ENCODE results near the gene EBF3.

EBF3 gene

DNA sequence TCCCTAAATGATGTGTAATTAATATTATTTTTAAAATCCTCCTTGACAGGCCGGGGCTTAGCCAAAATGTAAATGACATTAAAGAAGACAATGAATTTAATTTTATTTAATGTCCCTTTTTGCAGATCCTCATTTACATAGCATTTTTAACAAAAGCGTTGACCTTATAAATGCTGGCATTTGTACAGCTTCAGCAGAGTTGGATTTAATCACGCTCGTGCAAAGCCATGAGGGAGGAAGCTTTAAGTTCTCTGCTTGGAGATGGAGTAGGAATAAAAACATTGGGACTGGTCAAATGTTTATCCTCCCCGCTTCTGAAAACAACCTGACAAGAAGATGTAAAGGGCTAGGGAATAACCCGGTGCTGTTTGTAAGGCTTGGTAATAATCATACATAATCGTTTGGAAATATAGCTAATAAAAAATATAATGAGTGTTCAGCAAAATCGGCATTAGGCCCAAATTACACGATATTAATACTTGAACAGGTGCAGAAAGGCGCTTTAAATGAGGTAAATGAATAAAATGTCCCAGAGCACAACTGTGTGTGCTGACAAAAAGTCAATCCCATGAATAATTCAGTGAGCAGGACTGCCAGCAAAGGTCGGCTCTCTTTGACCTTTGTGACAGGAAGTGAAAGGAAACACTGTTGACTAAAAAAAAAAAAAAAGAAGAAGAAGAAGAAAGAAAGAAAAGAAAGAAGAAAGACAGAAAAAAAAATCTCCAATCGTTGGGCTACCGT lies 11.5 kb downstream of the EBF3 start:
- Histone ChIP-seq H3K9me3 (replicated peaks in 1 of 2; ENCODE audit: control insufficient read depth in 2 of 2, insufficient read depth in 1 of 2, low read depth in 1 of 2, low read length in 2 of 2) (no peaks in the 10 kb centered on the region), H3K4me3 (ENCODE audit: low read length in 2 of 2) (no peak overlapping the region), H2AK5ac (ENCODE audit: low read depth, low read length) (no peak overlapping the region), H2BK120ac (ENCODE audit: low read depth, low read length) (no peak overlapping the region), H3K4me2 (ENCODE audit: insufficient read depth, low read length, poor library complexity, severe bottlenecking) (no peak overlapping the region), H3K4ac (ENCODE audit: low read length) (no peak overlapping the region), H2AFZ (ENCODE audit: low read length) (peak overlapping the region; percentile 79), H2BK15ac (ENCODE audit: low read length) (no peak overlapping the region), H4K91ac (ENCODE audit: low read depth, low read length, poor library complexity) (no peak overlapping the region), H3K9ac (ENCODE audit: low read depth, low read length, poor library complexity) (no peak overlapping the region), H3K27ac (replicated peaks; ENCODE audit: low read length) (peak overlapping the region; percentile 21), H3K18ac (ENCODE audit: low read length) (no peak overlapping the region), H3K4me1 (ENCODE audit: control insufficient read depth in 2 of 2, insufficient read depth in 1 of 2, low read depth in 1 of 2, low read length in 2 of 2) (peaks cover 25 to 40% of the 10 kb centered on the region in 2 donors), H2BK12ac (ENCODE audit: low read length) (no peak overlapping the region), H4K8ac (ENCODE audit: low read depth, low read length) (no peak overlapping the region), H3K23ac (ENCODE audit: low read depth, low read length, poor library complexity) (no peak overlapping the region), H3K14ac (ENCODE audit: low read length) (no peak overlapping the region), H2BK5ac (ENCODE audit: low read length) (no peak overlapping the region), H3K79me1 (ENCODE audit: low read depth, low read length) (no peaks in the 10 kb centered on the region), H3K27me3 (ENCODE audit: control insufficient read depth in 3 of 3, insufficient read depth in 3 of 3, low read depth in 1 of 3, low read length in 3 of 3) (peaks cover 0 to 14% (median 10%) of the 10 kb centered on the region in 3 experiments), H3K36me3 (replicated peaks in 1 of 2; ENCODE audit: control insufficient read depth in 2 of 2, insufficient read depth in 2 of 2, low read length in 2 of 2) (no peaks in the 10 kb centered on the region)
- DNase-seq (ENCODE audit: low spot score), result peak; percentile 46
- WGBS, 2 donors (ENCODE audit: extremely low coverage in 2 of 2, insufficient read length in 2 of 2, insufficient replicate concordance in 1 of 2), result no CpG with 5 or more reads among the region's 13 CpGs

DNA sequence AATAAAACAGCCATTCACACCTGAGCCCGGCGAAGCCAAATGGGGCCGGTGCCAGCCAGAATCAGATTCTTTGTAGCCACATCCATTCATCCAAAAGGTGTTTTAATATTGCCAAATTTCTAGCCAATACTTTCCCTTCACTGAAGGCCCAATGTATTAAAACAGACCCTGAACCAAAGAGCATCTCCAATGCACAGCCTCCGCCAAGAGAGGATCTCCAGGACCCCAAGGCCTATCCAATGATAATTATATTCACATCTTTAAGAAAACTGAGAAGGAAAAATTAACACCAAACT lies 12.2 kb downstream of the EBF3 start:
- H3K4me1 ChIP-seq (ENCODE audit: control insufficient read depth in 2 of 2, insufficient read depth in 1 of 2, low read depth in 1 of 2, low read length in 2 of 2), result peaks cover 24 to 40% of the 10 kb centered on the region in 2 donors
- WGBS, 2 donors (ENCODE audit: extremely low coverage in 2 of 2, insufficient read length in 2 of 2, insufficient replicate concordance in 1 of 2), result no CpG with 5 or more reads among the region's 4 CpGs
- H3K9me3 ChIP-seq (replicated peaks in 1 of 2; ENCODE audit: control insufficient read depth in 2 of 2, insufficient read depth in 1 of 2, low read depth in 1 of 2, low read length in 2 of 2), result no peaks in the 10 kb centered on the region
- no peak overlapping the region for H3K23ac ChIP-seq (ENCODE audit: low read depth, low read length, poor library complexity)
- no peak overlapping the region for H3K4me2 ChIP-seq (ENCODE audit: insufficient read depth, low read length, poor library complexity, severe bottlenecking)
- H2AFZ ChIP-seq (ENCODE audit: low read length), result no peak overlapping the region
- H2AK5ac ChIP-seq (ENCODE audit: low read depth, low read length), result no peak overlapping the region
- H3K27me3 ChIP-seq (ENCODE audit: control insufficient read depth in 3 of 3, insufficient read depth in 3 of 3, low read depth in 1 of 3, low read length in 3 of 3), result peaks cover 0 to 8% (median 4%) of the 10 kb centered on the region in 3 experiments
- no peaks in the 10 kb centered on the region for H3K36me3 ChIP-seq (replicated peaks in 1 of 2; ENCODE audit: control insufficient read depth in 2 of 2, insufficient read depth in 2 of 2, low read length in 2 of 2)
- H2BK120ac ChIP-seq (ENCODE audit: low read depth, low read length), result no peak overlapping the region
- H3K79me1 ChIP-seq (ENCODE audit: low read depth, low read length), result no peaks in the 10 kb centered on the region
- peak overlapping the region; percentile 63 for H2BK15ac ChIP-seq (ENCODE audit: low read length)
- no peak overlapping the region for H4K91ac ChIP-seq (ENCODE audit: low read depth, low read length, poor library complexity)
- no peak overlapping the region for H2BK12ac ChIP-seq (ENCODE audit: low read length)
- no peak overlapping the region for H3K18ac ChIP-seq (ENCODE audit: low read length)
- no peak overlapping the region for H3K4ac ChIP-seq (ENCODE audit: low read length)
- no peak overlapping the region for H3K4me3 ChIP-seq (ENCODE audit: low read length in 2 of 2)
- H4K8ac ChIP-seq (ENCODE audit: low read depth, low read length), result no peak overlapping the region
- H2BK5ac ChIP-seq (ENCODE audit: low read length), result no peak overlapping the region
- no peak overlapping the region for H3K14ac ChIP-seq (ENCODE audit: low read length)
- no peak overlapping the region for H3K9ac ChIP-seq (ENCODE audit: low read depth, low read length, poor library complexity)
- DNase-seq (ENCODE audit: low spot score), result no peak
- H3K27ac ChIP-seq (replicated peaks; ENCODE audit: low read length), result no peak overlapping the region

DNA sequence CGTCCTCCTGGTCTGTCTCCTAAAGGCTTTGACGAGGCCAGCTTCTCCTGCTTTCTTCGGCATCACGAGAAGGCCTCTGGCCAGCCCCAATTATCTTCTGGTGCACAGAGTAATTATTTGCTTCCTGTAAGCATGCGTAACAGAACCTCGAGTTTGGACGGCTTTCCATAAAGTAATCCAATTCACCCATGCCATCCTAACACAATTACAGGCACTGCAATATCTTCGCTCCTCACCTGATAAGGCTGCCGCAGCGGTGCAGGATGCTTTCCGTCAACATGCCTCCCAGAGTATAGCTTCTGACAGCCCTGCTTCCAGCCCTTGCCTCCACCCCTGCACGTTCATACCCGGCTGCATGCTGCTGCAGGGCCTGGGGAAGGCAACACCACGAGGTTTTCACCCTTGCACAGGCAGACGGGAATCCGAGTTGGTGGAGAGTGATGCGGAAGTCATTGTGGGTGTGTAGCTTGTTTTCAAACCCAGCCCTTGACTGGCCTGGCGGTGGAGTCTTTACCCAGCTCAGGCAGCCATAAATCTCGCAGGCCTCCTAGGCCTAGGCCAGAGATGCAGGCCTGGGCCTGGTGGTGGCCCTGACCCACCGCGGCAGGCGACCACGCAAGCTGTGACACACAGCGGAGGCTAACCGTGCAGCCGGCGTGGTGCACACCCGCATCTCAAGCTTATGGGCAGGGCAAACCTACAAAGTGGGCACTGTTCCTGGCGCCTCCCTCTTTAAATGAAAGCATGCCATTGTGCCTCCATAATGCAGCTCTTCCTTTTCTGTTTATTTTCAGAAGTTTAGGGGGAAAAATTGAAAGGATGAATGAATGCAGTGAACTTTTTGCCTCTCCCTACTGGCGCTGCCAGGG lies 12.7 kb downstream of the EBF3 start:
- no peak overlapping the region for H3K4me3 ChIP-seq (ENCODE audit: low read length in 2 of 2)
- DNase-seq (ENCODE audit: low spot score), result no peak

DNA sequence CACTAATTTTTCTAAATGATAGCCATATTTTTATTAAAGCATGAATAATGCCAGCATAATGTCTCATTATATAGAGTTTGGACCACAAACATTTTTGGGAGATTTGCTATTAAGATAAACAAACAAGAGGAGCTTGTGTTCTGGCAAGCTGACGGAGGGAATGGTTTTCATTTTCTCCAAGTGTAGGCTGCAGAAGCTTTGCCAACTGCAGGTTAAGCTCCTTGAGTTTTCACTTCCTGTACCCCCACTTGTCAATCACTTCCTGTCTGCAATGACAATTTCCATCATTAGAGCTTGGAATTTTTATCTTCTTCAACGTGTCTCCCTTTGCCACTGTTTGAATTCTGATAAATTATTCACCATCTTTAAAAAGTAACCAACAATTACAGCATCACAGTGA lies 13.4 kb downstream of the EBF3 start:
- H3K27me3 ChIP-seq (ENCODE audit: control insufficient read depth in 3 of 3, insufficient read depth in 3 of 3, low read depth in 1 of 3, low read length in 3 of 3), result no peaks in the 10 kb centered on the region
- H2AK5ac ChIP-seq (ENCODE audit: low read depth, low read length), result no peak overlapping the region
- H3K14ac ChIP-seq (ENCODE audit: low read length), result no peak overlapping the region
- H4K8ac ChIP-seq (ENCODE audit: low read depth, low read length), result no peak overlapping the region
- H2BK120ac ChIP-seq (ENCODE audit: low read depth, low read length), result no peak overlapping the region
- no peaks in the 10 kb centered on the region for H3K9me3 ChIP-seq (replicated peaks in 1 of 2; ENCODE audit: control insufficient read depth in 2 of 2, insufficient read depth in 1 of 2, low read depth in 1 of 2, low read length in 2 of 2)
- H3K9ac ChIP-seq (ENCODE audit: low read depth, low read length, poor library complexity), result no peak overlapping the region
- no peak for DNase-seq (ENCODE audit: low spot score)
- no peak overlapping the region for H3K27ac ChIP-seq (replicated peaks; ENCODE audit: low read length)
- H2BK12ac ChIP-seq (ENCODE audit: low read length), result no peak overlapping the region
- WGBS, 2 donors (ENCODE audit: extremely low coverage in 2 of 2, insufficient read length in 2 of 2, insufficient replicate concordance in 1 of 2), result no CpG with 5 or more reads among the region's 2 CpGs
- peak overlapping the region; percentile 95 for H2AFZ ChIP-seq (ENCODE audit: low read length)
- no peak overlapping the region for H3K18ac ChIP-seq (ENCODE audit: low read length)
- H3K4ac ChIP-seq (ENCODE audit: low read length), result no peak overlapping the region
- H4K91ac ChIP-seq (ENCODE audit: low read depth, low read length, poor library complexity), result no peak overlapping the region
- H2BK5ac ChIP-seq (ENCODE audit: low read length), result no peak overlapping the region
- no peaks in the 10 kb centered on the region for H3K36me3 ChIP-seq (replicated peaks in 1 of 2; ENCODE audit: control insufficient read depth in 2 of 2, insufficient read depth in 2 of 2, low read length in 2 of 2)
- peaks cover 20 to 37% of the 10 kb centered on the region in 2 donors for H3K4me1 ChIP-seq (ENCODE audit: control insufficient read depth in 2 of 2, insufficient read depth in 1 of 2, low read depth in 1 of 2, low read length in 2 of 2)
- no peaks in the 10 kb centered on the region for H3K79me1 ChIP-seq (ENCODE audit: low read depth, low read length)
- H2BK15ac ChIP-seq (ENCODE audit: low read length), result no peak overlapping the region
- no peak overlapping the region for H3K4me3 ChIP-seq (ENCODE audit: low read length in 2 of 2)
- H3K23ac ChIP-seq (ENCODE audit: low read depth, low read length, poor library complexity), result no peak overlapping the region
- H3K4me2 ChIP-seq (ENCODE audit: insufficient read depth, low read length, poor library complexity, severe bottlenecking), result no peak overlapping the region

More for the DNA sequence above, 12.7 kb downstream of the EBF3 start:
- H2BK5ac ChIP-seq (ENCODE audit: low read length), result no peak overlapping the region
- H3K27me3 ChIP-seq (ENCODE audit: control insufficient read depth in 3 of 3, insufficient read depth in 3 of 3, low read depth in 1 of 3, low read length in 3 of 3), result peaks cover 0 to 2% (median 1%) of the 10 kb centered on the region in 3 experiments
- no CpG with 5 or more reads among the region's 30 CpGs for WGBS, 2 donors (ENCODE audit: extremely low coverage in 2 of 2, insufficient read length in 2 of 2, insufficient replicate concordance in 1 of 2)
- H3K27ac ChIP-seq (replicated peaks; ENCODE audit: low read length), result no peak overlapping the region
- no peak overlapping the region for H2BK120ac ChIP-seq (ENCODE audit: low read depth, low read length)
- H3K14ac ChIP-seq (ENCODE audit: low read length), result no peak overlapping the region
- H3K4me2 ChIP-seq (ENCODE audit: insufficient read depth, low read length, poor library complexity, severe bottlenecking), result no peak overlapping the region
- H3K4ac ChIP-seq (ENCODE audit: low read length), result peak overlapping the region; percentile 62
- H2BK15ac ChIP-seq (ENCODE audit: low read length), result peak overlapping the region; percentile 63
- H3K9me3 ChIP-seq (replicated peaks in 1 of 2; ENCODE audit: control insufficient read depth in 2 of 2, insufficient read depth in 1 of 2, low read depth in 1 of 2, low read length in 2 of 2), result no peaks in the 10 kb centered on the region
- H3K4me1 ChIP-seq (ENCODE audit: control insufficient read depth in 2 of 2, insufficient read depth in 1 of 2, low read depth in 1 of 2, low read length in 2 of 2), result peaks cover 21 to 39% of the 10 kb centered on the region in 2 donors
- H4K91ac ChIP-seq (ENCODE audit: low read depth, low read length, poor library complexity), result no peak overlapping the region
- peak overlapping the region; percentile 33 for H2AK5ac ChIP-seq (ENCODE audit: low read depth, low read length)
- no peak overlapping the region for H3K23ac ChIP-seq (ENCODE audit: low read depth, low read length, poor library complexity)
- H3K9ac ChIP-seq (ENCODE audit: low read depth, low read length, poor library complexity), result no peak overlapping the region
- H4K8ac ChIP-seq (ENCODE audit: low read depth, low read length), result no peak overlapping the region
- peak overlapping the region; percentile 68 for H3K18ac ChIP-seq (ENCODE audit: low read length)
- no peaks in the 10 kb centered on the region for H3K79me1 ChIP-seq (ENCODE audit: low read depth, low read length)
- H2AFZ ChIP-seq (ENCODE audit: low read length), result peak overlapping the region; percentile 40
- peak overlapping the region; percentile 85 for H2BK12ac ChIP-seq (ENCODE audit: low read length)
- no peaks in the 10 kb centered on the region for H3K36me3 ChIP-seq (replicated peaks in 1 of 2; ENCODE audit: control insufficient read depth in 2 of 2, insufficient read depth in 2 of 2, low read length in 2 of 2)

Measured in neuronal stem cell (in vitro differentiated cells).